Fibroblast of lung (primary cell): ENCODE measurements around the gene FOXP2. TPM values are rescaled to one million over a fixed set of nuclear protein-coding genes. Genes with fewer than 3 reads are reported as not detected.
A peak's percentile ranks its signal among the peaks of the same experiment; 100 is the strongest.

Source experiments
- DNase-seq, 2 donors: peaks; one replicate each; pipeline versions ENCODE4 v3.0.0 to v3.0.0-alpha.2; 2010; ENCODE audit warnings: low read depth in 2 of 2
- H2AFZ ChIP-seq: 2 replicates; pipeline ENCODE4 v1.5.1; 2012; ENCODE audit warnings: low read length, control low read depth, inconsistent platforms
- H3K27ac ChIP-seq: 2 replicates; pipeline ENCODE4 v1.5.1; 2011; ENCODE audit warnings: low read length, control low read depth; ENCODE audit not compliant: insufficient read depth
- H3K27me3 ChIP-seq: 2 replicates; pipeline ENCODE4 v1.5.1; 2011; ENCODE audit warnings: mild to moderate bottlenecking, low read length; ENCODE audit not compliant: control insufficient read depth, insufficient read depth
- H3K36me3 ChIP-seq: 2 replicates; pipeline ENCODE4 v1.5.1; 2011; ENCODE audit warnings: low read length; ENCODE audit not compliant: control insufficient read depth, insufficient read depth
- H3K4me1 ChIP-seq: 2 replicates; pipeline ENCODE4 v1.5.1; 2011; ENCODE audit warnings: low read length; ENCODE audit not compliant: control insufficient read depth, insufficient read depth; ENCODE audit errors: extremely low read depth
- H3K4me2 ChIP-seq: 2 replicates; pipeline ENCODE4 v1.5.1; 2011; ENCODE audit warnings: low read length, control low read depth; ENCODE audit not compliant: insufficient read depth; ENCODE audit errors: extremely low read depth
- H3K4me3 ChIP-seq, 4 experiments: fragments of 200-600 bp in 1 of 4; sonication (generic) in 1 of 4; replicated peaks in 1 of 4; 2 replicates each; pipeline ENCODE4 v1.5.1; 2011 to 2016; ENCODE audit warnings: low read length in 4 of 4, low read depth in 3 of 4, mild to moderate bottlenecking in 3 of 4, control low read depth in 2 of 4, inconsistent platforms in 1 of 4, mixed read lengths in 1 of 4; ENCODE audit not compliant: insufficient read depth in 1 of 4; ENCODE audit errors: control extremely low read depth in 1 of 4
- H3K79me2 ChIP-seq: 2 replicates; pipeline ENCODE4 v1.5.1; 2012; ENCODE audit warnings: mild to moderate bottlenecking, low read length, inconsistent platforms; ENCODE audit not compliant: control insufficient read depth, insufficient read depth
- H3K9ac ChIP-seq: 2 replicates; pipeline ENCODE4 v1.5.1; 2011; ENCODE audit warnings: mild to moderate bottlenecking, low read length, control low read depth; ENCODE audit not compliant: insufficient read depth
- H3K9me3 ChIP-seq: 2 replicates; pipeline ENCODE4 v1.5.1; 2012; ENCODE audit warnings: low read depth, low read length; ENCODE audit not compliant: control insufficient read depth, insufficient read depth
- H4K20me1 ChIP-seq: 2 replicates; pipeline ENCODE4 v1.5.1; 2011; ENCODE audit warnings: low read length; ENCODE audit not compliant: control insufficient read depth, insufficient read depth; ENCODE audit errors: extremely low read depth
- EZH2 ChIP-seq: IDR thresholded peaks from 2 replicates; pipeline ENCODE4 v1.5.1; 2012; ENCODE audit warnings: low read length, control low read depth, mild to moderate bottlenecking; ENCODE audit errors: missing control alignments
- polyA plus RNA-seq, 2 donors: library from polyadenylated mRNA; depleted of rRNA in 1 of 2; stranded (reverse) in 1 of 2; unstranded in 1 of 2; fragments of >200 nt; gene quantifications; 2 replicates each; pipeline ENCODE4 v1.2.1, GENCODE V29; 2011 to 2012; ENCODE audit warnings: missing spikeins in 1 of 2
- total RNA-seq: library from RNA; depleted of rRNA; stranded (reverse); fragments of >200 nt; gene quantifications from 2 replicates; pipeline ENCODE4 v1.2.1, GENCODE V29; 2014
- TF ChIP-seq, protein P1 (sequence below), 2 donors: IDR thresholded peaks in 1 of 2; conservative IDR thresholded peaks in 1 of 2; 1 replicate in 1 of 2; 2 replicates in 1 of 2; pipeline ENCODE4 v1.5.1; 2011 to 2012; ENCODE audit warnings: low read length in 2 of 2, control low read depth in 1 of 2, inconsistent platforms in 1 of 2, low read depth in 1 of 2, mild to moderate bottlenecking in 1 of 2

Gene FOXP2
- total and polyA plus RNA-seq, 2 donors (not counting 1 experiment from before 2014, with no cell fraction given) = 2.8 to 8.4 TPM

GRCh38 chr7:114662002-114662677 lies 247.5 kb downstream of the FOXP2 start:
- Histone ChIP-seq H3K9ac (no peak overlapping the region), H3K9me3 (no peaks in the 10 kb centered on the region), H3K27ac (no peak overlapping the region), H3K4me1 (no peaks in the 10 kb centered on the region), H3K27me3 (no peaks in the 10 kb centered on the region), H3K4me2 (no peak overlapping the region), H3K4me3 (no peak overlapping the region), H4K20me1 (no peaks in the 10 kb centered on the region), H2AFZ (no peak overlapping the region), H3K36me3 (no peaks in the 10 kb centered on the region), H3K79me2 (no peaks in the 10 kb centered on the region)
- no peak for DNase-seq
- TF ChIP-seq, protein P1, sequence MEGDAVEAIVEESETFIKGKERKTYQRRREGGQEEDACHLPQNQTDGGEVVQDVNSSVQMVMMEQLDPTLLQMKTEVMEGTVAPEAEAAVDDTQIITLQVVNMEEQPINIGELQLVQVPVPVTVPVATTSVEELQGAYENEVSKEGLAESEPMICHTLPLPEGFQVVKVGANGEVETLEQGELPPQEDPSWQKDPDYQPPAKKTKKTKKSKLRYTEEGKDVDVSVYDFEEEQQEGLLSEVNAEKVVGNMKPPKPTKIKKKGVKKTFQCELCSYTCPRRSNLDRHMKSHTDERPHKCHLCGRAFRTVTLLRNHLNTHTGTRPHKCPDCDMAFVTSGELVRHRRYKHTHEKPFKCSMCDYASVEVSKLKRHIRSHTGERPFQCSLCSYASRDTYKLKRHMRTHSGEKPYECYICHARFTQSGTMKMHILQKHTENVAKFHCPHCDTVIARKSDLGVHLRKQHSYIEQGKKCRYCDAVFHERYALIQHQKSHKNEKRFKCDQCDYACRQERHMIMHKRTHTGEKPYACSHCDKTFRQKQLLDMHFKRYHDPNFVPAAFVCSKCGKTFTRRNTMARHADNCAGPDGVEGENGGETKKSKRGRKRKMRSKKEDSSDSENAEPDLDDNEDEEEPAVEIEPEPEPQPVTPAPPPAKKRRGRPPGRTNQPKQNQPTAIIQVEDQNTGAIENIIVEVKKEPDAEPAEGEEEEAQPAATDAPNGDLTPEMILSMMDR (conservative IDR thresholded peaks at IDR 0.05 in 1 of 2, IDR thresholded peaks at IDR 0.05 in 1 of 2; ENCODE audit: low read depth in 1 of 2, low read length in 2 of 2) = no peak
- TF ChIP-seq EZH2 = no peak

DNA sequence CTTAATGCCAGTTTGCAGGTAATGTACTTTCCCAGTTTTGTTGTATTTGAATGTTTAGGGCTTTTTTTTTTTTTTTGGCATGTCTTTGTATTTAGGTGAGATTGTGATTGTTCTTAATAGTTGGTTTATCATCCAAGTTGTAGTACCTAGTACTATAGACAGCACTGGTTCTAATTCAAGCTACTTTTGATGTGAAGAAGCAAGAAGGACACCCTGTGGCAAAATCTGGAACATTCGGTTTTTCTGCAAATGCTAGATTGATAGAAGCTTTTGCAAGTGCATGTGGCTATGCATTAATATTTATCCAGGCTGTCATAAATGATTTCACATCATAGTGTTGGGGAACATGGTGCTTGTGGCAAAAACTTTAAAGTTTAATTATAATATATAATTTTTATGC lies 248.9 kb downstream of the FOXP2 start:
- H2AFZ ChIP-seq = no peak overlapping the region

GRCh38 chr7:114670676-114671075 lies 256.1 kb downstream of the FOXP2 start:
- no peak overlapping the region for H3K27ac ChIP-seq
- no peaks in the 10 kb centered on the region for H3K79me2 ChIP-seq
- no peak overlapping the region for H3K4me2 ChIP-seq
- H3K9ac ChIP-seq = no peak overlapping the region
- no peak overlapping the region for H2AFZ ChIP-seq
- H3K4me1 ChIP-seq = no peaks in the 10 kb centered on the region
- no peak overlapping the region for H3K4me3 ChIP-seq
- TF ChIP-seq, protein P1 (conservative IDR thresholded peaks at IDR 0.05 in 1 of 2, IDR thresholded peaks at IDR 0.05 in 1 of 2; ENCODE audit: low read depth in 1 of 2, low read length in 2 of 2) = no peak
- TF ChIP-seq EZH2 = no peak
- no peaks in the 10 kb centered on the region for H4K20me1 ChIP-seq
- no peaks in the 10 kb centered on the region for H3K36me3 ChIP-seq
- DNase-seq = no peak
- no peaks in the 10 kb centered on the region for H3K9me3 ChIP-seq
- no peaks in the 10 kb centered on the region for H3K27me3 ChIP-seq

More for the DNA sequence above, 248.9 kb downstream of the FOXP2 start:
- TF ChIP-seq EZH2 = no peak
- TF ChIP-seq, protein P1 (conservative IDR thresholded peaks at IDR 0.05 in 1 of 2, IDR thresholded peaks at IDR 0.05 in 1 of 2; ENCODE audit: low read depth in 1 of 2, low read length in 2 of 2) = peak in 1 of 2 donors; percentile 49
- no peak overlapping the region for H3K4me2 ChIP-seq
- no peaks in the 10 kb centered on the region for H3K79me2 ChIP-seq
- no peak overlapping the region for H3K4me3 ChIP-seq
- H3K27ac ChIP-seq = no peak overlapping the region
- no peaks in the 10 kb centered on the region for H4K20me1 ChIP-seq
- H3K9me3 ChIP-seq = no peaks in the 10 kb centered on the region
- H3K4me1 ChIP-seq = no peaks in the 10 kb centered on the region
- no peaks in the 10 kb centered on the region for H3K27me3 ChIP-seq
- peak; percentile 12 to 69 for DNase-seq
- no peak overlapping the region for H3K9ac ChIP-seq
- no peaks in the 10 kb centered on the region for H3K36me3 ChIP-seq
